ENCODE measurements around the gene SORBS2. TPM values are rescaled to one million over a fixed set of nuclear protein-coding genes. Genes with fewer than 3 reads are reported as not detected.

Gene SORBS2
- total and polyA plus RNA-seq, 2 of the 8 experiments (the other 6 are each of a cell fraction or from before 2014, with no cell fraction given) = 73.0 to 87.1 TPM

- TF ChIP-seq, protein P1, sequence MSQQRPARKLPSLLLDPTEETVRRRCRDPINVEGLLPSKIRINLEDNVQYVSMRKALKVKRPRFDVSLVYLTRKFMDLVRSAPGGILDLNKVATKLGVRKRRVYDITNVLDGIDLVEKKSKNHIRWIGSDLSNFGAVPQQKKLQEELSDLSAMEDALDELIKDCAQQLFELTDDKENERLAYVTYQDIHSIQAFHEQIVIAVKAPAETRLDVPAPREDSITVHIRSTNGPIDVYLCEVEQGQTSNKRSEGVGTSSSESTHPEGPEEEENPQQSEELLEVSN (IDR thresholded peaks at IDR 0.05) = no peak
- TF ChIP-seq TCF12 (IDR thresholded peaks at IDR 0.05; ENCODE audit: low read depth, low read length) = no peak
- TF ChIP-seq TAF1 (IDR thresholded peaks at IDR 0.05; ENCODE audit: low read depth, low read length) = no peak
These were observed 19.4 kb downstream of the SORBS2 start (continued) for GRCh38 chr4:185792384-185793115.
